HG03025 (cell line): Measurements from ENCODE around the gene ATP8A2.
"Not testable (repeated sequence)": the region's sequence is repeated elsewhere in the genome, so short reads cannot be mapped to it uniquely, and the experiment has no call there.

Experiments
- ATAC-seq: cut with Tn5 transposase; IDR thresholded peaks from one replicate; pipeline ENCODE4 v1.9.1; 2021; ENCODE audit warnings: mild to moderate bottlenecking, moderate library complexity; ENCODE audit not compliant: unreplicated experiment, low FRiP score

ATP8A2 gene

GRCh38 chr13:25371875-25372283, at the start of gene ATP8A2:
Gene ATP8A2 (plus strand): TSS chr13:25371974. CDS start chr13:25372213, 239 bp downstream.
- no peak for ATAC-seq

GRCh38 chr13:25324100-25324499, 47.7 kb upstream of the ATP8A2 start:
- ATAC-seq = no peak

- no peak for ATAC-seq
Measured at GRCh38 chr13:25329706-25330105, 42.1 kb upstream of the ATP8A2 start.

- ATAC-seq = no peak
Measured at GRCh38 chr13:25330541-25330940, 41.2 kb upstream of the ATP8A2 start.

- ATAC-seq = no peak
Measured at GRCh38 chr13:25335856-25336255, 35.9 kb upstream of the ATP8A2 start.

GRCh38 chr13:25345576-25345975, 26.2 kb upstream of the ATP8A2 start:
- no peak for ATAC-seq

GRCh38 chr13:25347151-25347550, 24.6 kb upstream of the ATP8A2 start:
- ATAC-seq = no peak

- ATAC-seq = no peak
Measured at GRCh38 chr13:25351404-25351803, 20.4 kb upstream of the ATP8A2 start.

- no peak for ATAC-seq
Measured at GRCh38 chr13:25352230-25352629, 19.5 kb upstream of the ATP8A2 start.

- ATAC-seq = no peak
Measured at GRCh38 chr13:25352806-25353205, 19.0 kb upstream of the ATP8A2 start.

- no peak for ATAC-seq
Measured at GRCh38 chr13:25353344-25353743, 18.4 kb upstream of the ATP8A2 start.

GRCh38 chr13:25354377-25354776, 17.4 kb upstream of the ATP8A2 start:
- ATAC-seq = no peak

- ATAC-seq = not testable (repeated sequence)
Measured at GRCh38 chr13:25360443-25360842, 11.3 kb upstream of the ATP8A2 start.

- ATAC-seq = no peak
Measured at GRCh38 chr13:25365720-25366235, 6.0 kb upstream of the ATP8A2 start.

- ATAC-seq = no peak
Measured at GRCh38 chr13:25371158-25371874, 458 bp upstream of the ATP8A2 start.

- ATAC-seq = no peak
Measured at GRCh38 chr13:25372284-25373081, 709 bp downstream of the ATP8A2 start.

GRCh38 chr13:25375727-25376358, 4.1 kb downstream of the ATP8A2 start:
- ATAC-seq = no peak

- no peak for ATAC-seq
Measured at GRCh38 chr13:25377244-25377962, 5.6 kb downstream of the ATP8A2 start.

- ATAC-seq = no peak
Measured at GRCh38 chr13:25378528-25378927, 6.8 kb downstream of the ATP8A2 start.

GRCh38 chr13:25379011-25379410, 7.2 kb downstream of the ATP8A2 start:
- no peak for ATAC-seq
